Hepatocyte (in vitro differentiated cells): ENCODE results near the gene ZNF582. TPM values are rescaled to one million over a fixed set of nuclear protein-coding genes. Genes with fewer than 3 reads are reported as not detected.
A peak's percentile ranks its signal among the peaks of the same experiment; 100 is the strongest.

Source experiments
- DNase-seq: peaks from one replicate; pipeline ENCODE4 v3.0.0-alpha.2; 2016; ENCODE audit warnings: low spot score
- H2AFZ ChIP-seq: fragments of 200-600 bp; sonication (generic); 2 replicates; pipeline ENCODE4 v1.6.0; 2016; ENCODE audit warnings: antibody characterized with exemption, mild to moderate bottlenecking
- H3K27ac ChIP-seq: fragments of 200-600 bp; sonication (generic); 2 replicates; pipeline ENCODE4 v1.5.1; 2016; ENCODE audit warnings: mild to moderate bottlenecking
- H3K27me3 ChIP-seq: fragments of 200-600 bp; sonication (generic); 2 replicates; pipeline ENCODE4 v1.6.1; 2016
- H3K36me3 ChIP-seq: fragments of 200-600 bp; sonication (generic); replicated peaks from 2 replicates; pipeline ENCODE4 v1.5.1; 2016; ENCODE audit warnings: low read depth; ENCODE audit not compliant: insufficient read depth
- H3K4me1 ChIP-seq: fragments of 200-600 bp; sonication (generic); 2 replicates; pipeline ENCODE4 v1.5.1; 2016; ENCODE audit warnings: mild to moderate bottlenecking, moderate library complexity; ENCODE audit not compliant: insufficient read depth
- H3K4me2 ChIP-seq: fragments of 200-600 bp; sonication (generic); 2 replicates; pipeline ENCODE4 v1.6.0; 2016
- H3K4me3 ChIP-seq: fragments of 200-600 bp; sonication (generic); 2 replicates; pipeline ENCODE4 v1.5.1; 2016; ENCODE audit warnings: mild to moderate bottlenecking
- H3K79me2 ChIP-seq: fragments of 200-600 bp; sonication (generic); 2 replicates; pipeline ENCODE4 v1.6.0; 2017; ENCODE audit warnings: mild to moderate bottlenecking
- H3K9me2 ChIP-seq: fragments of 200-600 bp; sonication (generic); replicated peaks from 2 replicates; pipeline ENCODE4 v1.6.0; 2017; ENCODE audit warnings: mild to moderate bottlenecking; ENCODE audit not compliant: insufficient read depth
- H3K9me3 ChIP-seq: fragments of 200-600 bp; sonication (generic); 2 replicates; pipeline ENCODE4 v1.5.1; 2016; ENCODE audit warnings: low read depth, mild to moderate bottlenecking
- H4K20me1 ChIP-seq: fragments of 200-600 bp; sonication (generic); 2 replicates; pipeline ENCODE4 v1.6.0; 2016; ENCODE audit warnings: mild to moderate bottlenecking; ENCODE audit not compliant: insufficient read depth, poor library complexity, severe bottlenecking
- CTCF ChIP-seq: fragments of 200-600 bp; sonication (generic); IDR thresholded peaks from 2 replicates; pipeline ENCODE4 v1.5.1; 2016; ENCODE audit warnings: antibody characterized with exemption, mild to moderate bottlenecking; ENCODE audit not compliant: poor library complexity
- EZH2 ChIP-seq: fragments of 200-600 bp; sonication (generic); IDR thresholded peaks from 2 replicates; pipeline ENCODE4 v1.6.1; 2016; ENCODE audit warnings: antibody characterized with exemption, mild to moderate bottlenecking, borderline replicate concordance
- EZH2phosphoT487 ChIP-seq: fragments of 200-600 bp; sonication (generic); IDR thresholded peaks from one replicate; pipeline ENCODE4 v1.6.1; 2018; ENCODE audit warnings: antibody characterized with exemption, mild to moderate bottlenecking, low read depth, moderate library complexity; ENCODE audit not compliant: unreplicated experiment, severe bottlenecking
- WGBS: methylation state at CpG from one replicate; pipeline ENCODE4 v1.1.6; 2016; ENCODE audit warnings: low lambda C conversion rate; ENCODE audit errors: missing lambda C conversion rate; 5-methylcytosine and 5-hydroxymethylcytosine counted together
- polyA plus RNA-seq: library from polyadenylated mRNA; unstranded; fragments of >200 nt; fragmentation: Nextera tagmentation; extraction: Ambion mirVana; gene quantifications from 2 replicates; pipeline ENCODE4 v1.2.1, GENCODE V29; 2016
- total RNA-seq: library from RNA; depleted of rRNA; stranded (reverse); fragments of >200 nt; gene quantifications from 2 replicates; pipeline ENCODE4 v1.2.3, GENCODE V29; 2014

Gene ZNF582
- total and polyA plus RNA-seq, 2 experiments from 2014 or later = 3.2 to 5.6 TPM

- TF ChIP-seq CTCF (no peak), EZH2phosphoT487 (no peak), EZH2 (no peak)
- peaks cover 31% of the 10 kb centered on the region for H3K9me3 ChIP-seq
- H3K79me2 ChIP-seq = peaks cover 21% of the 10 kb centered on the region
- no peak for DNase-seq
- no peak overlapping the region for H3K4me2 ChIP-seq
- no peaks in the 10 kb centered on the region for H3K9me2 ChIP-seq
- H3K4me1 ChIP-seq = no peaks in the 10 kb centered on the region
- H3K4me3 ChIP-seq = no peak overlapping the region
- no peaks in the 10 kb centered on the region for H4K20me1 ChIP-seq
- H3K27ac ChIP-seq = no peak overlapping the region
- 68% methylated on average over 1 of the region's 1 CpG for WGBS
- H3K36me3 ChIP-seq = peaks cover 15% of the 10 kb centered on the region
- no peaks in the 10 kb centered on the region for H3K27me3 ChIP-seq
- H2AFZ ChIP-seq = no peak overlapping the region
Measured at GRCh38 chr19:56372281-56372680, 21.1 kb downstream of the ZNF582 start.

DNA sequence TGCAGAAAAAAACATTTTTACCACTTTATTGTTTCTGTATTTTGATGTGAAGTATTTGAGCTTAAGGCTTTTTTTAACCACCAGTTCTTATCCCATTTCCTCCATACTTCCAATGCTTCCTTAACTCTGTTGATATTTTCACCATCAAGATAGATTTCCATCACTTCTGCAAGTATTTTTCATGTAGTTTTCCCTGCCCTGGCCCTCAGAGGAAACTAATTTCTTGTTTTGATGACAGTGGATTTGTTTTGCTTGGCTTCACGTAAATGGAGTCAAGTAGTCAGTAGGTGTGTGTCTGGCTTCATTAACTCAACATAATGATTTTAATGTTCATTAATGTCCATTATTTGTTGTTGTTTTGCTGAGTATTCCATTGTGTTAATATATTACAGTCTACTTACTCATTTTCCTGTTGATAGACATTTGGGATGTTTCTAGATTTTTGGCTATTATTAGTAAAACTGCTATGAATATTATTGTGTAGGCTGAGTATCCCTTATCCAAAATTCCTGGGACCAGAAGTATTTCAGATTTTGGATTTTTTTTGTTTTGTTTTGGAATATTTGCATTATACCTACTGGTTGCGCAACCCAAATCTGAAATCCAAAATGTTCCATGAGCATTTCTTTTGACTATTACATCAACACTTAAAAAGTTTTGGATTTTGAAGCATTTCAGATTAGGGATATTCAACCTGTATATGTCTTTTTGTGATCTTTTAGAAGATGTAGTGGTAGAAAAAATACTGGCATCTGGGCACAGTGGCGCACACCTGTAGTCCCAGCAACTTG is 23.3 kb downstream of the ZNF582 start:
- no peak for DNase-seq
- TF ChIP-seq EZH2 (no peak), EZH2phosphoT487 (no peak), CTCF (no peak)
- Histone ChIP-seq H3K79me2 (peaks cover 21% of the 10 kb centered on the region), H3K27ac (no peak overlapping the region), H3K36me3 (peaks cover 14% of the 10 kb centered on the region), H4K20me1 (no peaks in the 10 kb centered on the region), H3K27me3 (no peaks in the 10 kb centered on the region), H3K9me2 (no peaks in the 10 kb centered on the region), H3K4me1 (no peaks in the 10 kb centered on the region), H3K9me3 (peaks cover 21% of the 10 kb centered on the region), H2AFZ (no peak overlapping the region), H3K4me3 (no peak overlapping the region), H3K4me2 (peak overlapping the region; percentile 88)
- WGBS = 92% methylated on average over 3 of the region's 3 CpGs

DNA sequence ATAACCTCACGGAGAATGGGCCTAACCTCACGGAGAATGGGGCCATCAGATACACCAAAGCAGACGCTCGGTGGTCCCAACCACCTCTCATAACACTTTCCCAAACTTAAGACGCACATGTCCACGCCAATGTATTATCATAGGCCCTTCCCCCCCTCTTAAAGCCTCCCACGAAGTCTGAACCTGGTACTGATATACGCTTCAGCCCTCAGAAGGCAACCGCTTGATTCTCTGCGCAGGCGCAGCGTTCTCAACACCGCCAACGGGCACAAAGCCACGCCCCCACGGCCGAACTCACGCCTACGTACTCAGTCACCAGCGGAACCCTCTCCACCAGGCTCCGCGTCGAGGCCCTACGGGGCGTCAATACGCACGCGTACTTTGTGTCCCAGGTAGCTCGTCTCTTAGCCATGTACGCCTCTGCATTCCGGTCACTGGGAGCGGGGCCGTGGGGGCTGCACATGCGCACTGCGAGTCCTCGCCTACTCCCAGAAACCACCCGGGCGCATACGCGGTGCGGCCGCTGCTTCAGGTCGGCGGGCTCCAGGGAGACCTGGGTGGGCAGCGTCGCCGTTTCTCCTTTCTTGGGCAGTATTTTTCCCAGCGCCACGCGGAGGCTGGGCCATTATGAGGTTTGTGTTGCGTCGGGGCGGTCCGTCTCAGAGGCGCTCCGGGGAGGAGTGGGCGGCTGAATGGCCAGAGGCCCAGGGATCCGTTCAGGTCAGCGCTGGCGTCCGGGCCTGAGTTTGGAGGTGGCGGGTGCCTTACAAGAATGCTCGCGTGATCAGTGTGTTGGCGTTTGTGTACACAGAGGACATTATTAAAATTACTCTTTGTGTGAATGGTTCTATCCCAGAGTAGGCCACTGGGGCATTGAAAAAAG is 25.3 kb downstream of the ZNF582 start:
- H3K79me2 ChIP-seq = peaks cover 21% of the 10 kb centered on the region
- H3K27ac ChIP-seq = peak overlapping the region; percentile 95
- no peaks in the 10 kb centered on the region for H3K4me1 ChIP-seq
- H4K20me1 ChIP-seq = no peaks in the 10 kb centered on the region
- peak; percentile 94 for DNase-seq
- peak overlapping the region; percentile 61 for H2AFZ ChIP-seq
- no peaks in the 10 kb centered on the region for H3K27me3 ChIP-seq
- peaks cover 11% of the 10 kb centered on the region for H3K36me3 ChIP-seq
- no peak for TF ChIP-seq EZH2phosphoT487
- TF ChIP-seq CTCF = no peak
- no peak for TF ChIP-seq EZH2
- peaks cover 11% of the 10 kb centered on the region for H3K9me3 ChIP-seq
- peak overlapping the region; percentile 45 for H3K4me3 ChIP-seq
- no peaks in the 10 kb centered on the region for H3K9me2 ChIP-seq
- 44% methylated on average over 56 of the region's 65 CpGs for WGBS
- peak overlapping the region; percentile 88 for H3K4me2 ChIP-seq
